ENCODE data around the gene SGMS1.

SGMS1 gene

DNA sequence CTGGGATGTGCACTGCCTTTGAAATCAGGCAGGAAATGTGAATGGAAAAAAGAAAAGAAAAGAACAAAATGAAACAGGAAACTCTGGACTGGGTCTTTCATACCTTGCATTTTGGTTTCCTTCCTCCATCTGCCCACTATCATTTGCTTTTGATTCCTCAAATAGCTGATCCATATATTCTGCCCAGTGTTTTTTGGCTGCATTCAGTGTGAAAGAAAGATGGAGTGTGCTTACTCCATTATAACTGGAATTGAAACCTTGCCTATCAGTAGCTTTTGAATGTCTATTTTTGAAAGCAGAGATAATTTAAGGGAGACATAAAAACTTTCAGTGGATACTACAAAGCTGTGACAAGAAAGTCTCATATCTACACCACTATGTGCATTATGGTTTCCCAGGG, 308.3 kb downstream of the SGMS1 start:
- TF ChIP-seq FOXP2 (optimal IDR thresholded peaks at IDR 0.05; ENCODE audit: borderline replicate concordance, extremely low read depth, extremely low read length, insufficient read depth) (no peak), POLR2AphosphoS5 (IDR thresholded peaks at IDR 0.05; ENCODE audit: low read depth, low read length) (no peak), SIN3A (IDR thresholded peaks at IDR 0.05; ENCODE audit: borderline replicate concordance, insufficient read depth, low read length) (no peak), TAF1 (IDR thresholded peaks at IDR 0.05; ENCODE audit: borderline replicate concordance, insufficient read depth, low read length) (no peak)
- TF ChIP-seq, protein P1, sequence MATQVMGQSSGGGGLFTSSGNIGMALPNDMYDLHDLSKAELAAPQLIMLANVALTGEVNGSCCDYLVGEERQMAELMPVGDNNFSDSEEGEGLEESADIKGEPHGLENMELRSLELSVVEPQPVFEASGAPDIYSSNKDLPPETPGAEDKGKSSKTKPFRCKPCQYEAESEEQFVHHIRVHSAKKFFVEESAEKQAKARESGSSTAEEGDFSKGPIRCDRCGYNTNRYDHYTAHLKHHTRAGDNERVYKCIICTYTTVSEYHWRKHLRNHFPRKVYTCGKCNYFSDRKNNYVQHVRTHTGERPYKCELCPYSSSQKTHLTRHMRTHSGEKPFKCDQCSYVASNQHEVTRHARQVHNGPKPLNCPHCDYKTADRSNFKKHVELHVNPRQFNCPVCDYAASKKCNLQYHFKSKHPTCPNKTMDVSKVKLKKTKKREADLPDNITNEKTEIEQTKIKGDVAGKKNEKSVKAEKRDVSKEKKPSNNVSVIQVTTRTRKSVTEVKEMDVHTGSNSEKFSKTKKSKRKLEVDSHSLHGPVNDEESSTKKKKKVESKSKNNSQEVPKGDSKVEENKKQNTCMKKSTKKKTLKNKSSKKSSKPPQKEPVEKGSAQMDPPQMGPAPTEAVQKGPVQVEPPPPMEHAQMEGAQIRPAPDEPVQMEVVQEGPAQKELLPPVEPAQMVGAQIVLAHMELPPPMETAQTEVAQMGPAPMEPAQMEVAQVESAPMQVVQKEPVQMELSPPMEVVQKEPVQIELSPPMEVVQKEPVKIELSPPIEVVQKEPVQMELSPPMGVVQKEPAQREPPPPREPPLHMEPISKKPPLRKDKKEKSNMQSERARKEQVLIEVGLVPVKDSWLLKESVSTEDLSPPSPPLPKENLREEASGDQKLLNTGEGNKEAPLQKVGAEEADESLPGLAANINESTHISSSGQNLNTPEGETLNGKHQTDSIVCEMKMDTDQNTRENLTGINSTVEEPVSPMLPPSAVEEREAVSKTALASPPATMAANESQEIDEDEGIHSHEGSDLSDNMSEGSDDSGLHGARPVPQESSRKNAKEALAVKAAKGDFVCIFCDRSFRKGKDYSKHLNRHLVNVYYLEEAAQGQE (IDR thresholded peaks at IDR 0.05; ENCODE audit: insufficient read depth in 1 of 2, low read depth in 2 of 2, low read length in 2 of 2): no peak

DNA sequence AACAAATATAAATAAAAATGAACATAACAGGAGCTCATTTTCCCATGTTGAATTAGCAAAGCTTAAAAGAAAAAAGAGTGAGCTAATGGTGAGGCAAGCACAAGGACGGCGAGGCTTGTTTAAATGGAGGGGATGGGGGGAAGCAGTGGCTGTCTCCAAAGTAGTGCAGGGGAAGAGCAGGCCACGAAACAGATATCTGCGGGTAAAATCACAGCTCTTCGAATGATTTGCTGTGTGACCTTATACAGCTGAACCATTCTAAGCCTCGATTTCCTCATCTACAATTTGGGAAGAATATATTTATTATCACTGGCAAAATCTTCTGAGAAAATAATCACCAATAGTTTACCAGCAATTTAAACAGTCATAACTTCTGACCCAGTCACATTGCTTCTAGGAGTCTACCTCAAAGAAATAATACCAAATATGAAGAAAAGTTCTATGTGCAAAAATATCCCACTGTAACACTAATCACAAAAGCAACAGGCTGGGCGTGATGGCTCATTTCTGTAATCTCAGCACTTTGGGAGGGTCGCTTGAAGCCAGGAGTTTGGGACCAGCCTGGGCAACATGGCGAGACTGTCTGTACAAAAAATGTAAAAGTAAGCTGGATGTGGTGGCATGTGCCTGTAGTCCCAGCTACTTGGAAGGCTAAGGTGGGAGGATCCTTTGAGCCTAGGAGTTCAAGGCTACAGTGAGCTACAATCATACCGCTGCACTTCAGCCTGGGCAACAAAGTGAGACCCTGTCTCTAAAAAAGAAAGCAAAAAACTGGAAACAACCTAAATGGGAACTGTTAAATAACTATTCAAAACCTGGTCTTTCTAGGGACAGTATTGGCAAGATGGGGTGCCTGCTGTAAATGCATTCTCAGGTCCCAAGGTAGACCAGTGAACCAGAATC, 309.3 kb downstream of the SGMS1 start:
- TF ChIP-seq SIN3A (IDR thresholded peaks at IDR 0.05; ENCODE audit: borderline replicate concordance, insufficient read depth, low read length): no peak

DNA sequence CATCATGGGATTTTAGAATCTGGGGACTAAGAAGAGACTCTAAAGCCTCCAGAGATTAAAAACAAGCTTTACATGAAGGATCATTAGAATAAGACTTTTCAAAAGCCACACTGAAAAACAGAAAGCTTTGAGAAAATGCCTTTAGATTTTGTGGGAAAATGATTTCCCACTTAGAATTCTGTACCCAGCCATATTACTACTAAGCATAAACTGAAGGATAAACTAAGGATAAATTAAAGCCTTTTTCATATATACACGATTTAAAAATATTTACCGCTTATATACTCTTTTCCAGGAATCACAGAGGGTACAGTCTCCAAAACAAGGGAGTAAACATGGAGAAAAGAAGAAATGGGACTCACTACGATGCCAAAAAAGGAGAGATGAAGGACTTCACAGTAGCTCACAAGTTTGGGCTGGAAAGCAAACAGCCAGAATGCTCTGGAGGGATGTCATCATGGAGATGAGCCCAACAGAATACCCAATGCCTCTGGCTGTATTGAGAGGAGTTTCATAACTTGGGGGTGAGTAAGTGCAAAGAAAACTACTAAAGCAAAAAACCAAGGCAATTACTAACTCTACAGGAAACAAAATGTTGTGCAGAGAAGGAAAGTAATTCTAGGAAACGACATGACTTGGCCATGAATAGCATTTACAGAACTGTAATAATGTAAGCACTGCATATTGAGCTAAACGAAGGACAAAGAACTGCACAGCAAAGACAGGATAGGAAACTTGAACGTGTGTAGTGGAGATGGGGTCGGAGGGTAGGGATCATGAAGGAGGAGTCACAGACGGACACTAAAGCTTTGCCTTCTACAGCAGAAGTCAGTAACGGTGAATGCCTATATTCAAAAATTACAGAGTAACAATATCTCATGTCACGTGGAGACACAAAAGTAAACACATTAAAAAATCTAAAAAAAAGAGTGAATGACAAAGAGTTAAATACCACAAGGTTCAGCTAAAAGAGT, 311.0 kb downstream of the SGMS1 start:
- TF ChIP-seq TAF1 (IDR thresholded peaks at IDR 0.05; ENCODE audit: borderline replicate concordance, insufficient read depth, low read length): no peak
- TF ChIP-seq FOXP2 (optimal IDR thresholded peaks at IDR 0.05; ENCODE audit: borderline replicate concordance, extremely low read depth, extremely low read length, insufficient read depth): no peak
- no peak for TF ChIP-seq POLR2AphosphoS5 (IDR thresholded peaks at IDR 0.05; ENCODE audit: low read depth, low read length)
- TF ChIP-seq, protein P1 (IDR thresholded peaks at IDR 0.05; ENCODE audit: insufficient read depth in 1 of 2, low read depth in 2 of 2, low read length in 2 of 2): no peak
- TF ChIP-seq SIN3A (IDR thresholded peaks at IDR 0.05; ENCODE audit: borderline replicate concordance, insufficient read depth, low read length): no peak

GRCh38 chr10:50310560-50311174, 313.1 kb downstream of the SGMS1 start:
- TF ChIP-seq SIN3A (IDR thresholded peaks at IDR 0.05; ENCODE audit: borderline replicate concordance, insufficient read depth, low read length): no peak
- TF ChIP-seq, protein P1 (IDR thresholded peaks at IDR 0.05; ENCODE audit: insufficient read depth in 1 of 2, low read depth in 2 of 2, low read length in 2 of 2): no peak
- no peak for TF ChIP-seq POLR2AphosphoS5 (IDR thresholded peaks at IDR 0.05; ENCODE audit: low read depth, low read length)
- no peak for TF ChIP-seq TAF1 (IDR thresholded peaks at IDR 0.05; ENCODE audit: borderline replicate concordance, insufficient read depth, low read length)
- no peak for TF ChIP-seq FOXP2 (optimal IDR thresholded peaks at IDR 0.05; ENCODE audit: borderline replicate concordance, extremely low read depth, extremely low read length, insufficient read depth)

- no peak for TF ChIP-seq FOXP2 (optimal IDR thresholded peaks at IDR 0.05; ENCODE audit: borderline replicate concordance, extremely low read depth, extremely low read length, insufficient read depth)
These were observed 314.4 kb downstream of the SGMS1 start for GRCh38 chr10:50309342-50309741.
